Upper lobe of left lung (tissue), 6 donors: Measurements from ENCODE around the gene SQOR. TPM values are rescaled to one million over a fixed set of nuclear protein-coding genes. Genes with fewer than 3 reads are reported as not detected.

ENCODE experiments used
- ATAC-seq, 2 donors: fragments of 200-7000 bp; cut with Tn5 transposase; one replicate each; pipeline ENCODE4 v1.9.1; 2022; ENCODE audit warnings: mild to moderate bottlenecking in 2 of 2, moderate library complexity in 2 of 2; ENCODE audit not compliant: low FRiP score in 2 of 2
- DNase-seq, 2 donors: peaks; one replicate each; pipeline ENCODE4 v3.0.0-alpha.2; 2019 to 2020
- H3K27ac ChIP-seq, 4 donors: fragments of 200-600 bp; sonication (generic); one replicate each; pipeline ENCODE4 v1.5.1; 2016 to 2019
- H3K27me3 ChIP-seq, 4 donors: fragments of 200-600 bp; sonication (generic); one replicate each; pipeline ENCODE4 v1.5.1; 2017 to 2019
- H3K36me3 ChIP-seq, 4 donors: fragments of 200-600 bp; sonication (generic); one replicate each; pipeline ENCODE4 v1.5.1; 2016 to 2019
- H3K4me1 ChIP-seq, 4 donors: fragments of 200-600 bp; sonication (generic); one replicate each; pipeline ENCODE4 v1.5.1; 2018 to 2019
- H3K4me3 ChIP-seq, 4 donors: fragments of 200-600 bp; sonication (generic); one replicate each; pipeline ENCODE4 v1.5.1; 2017 to 2019; ENCODE audit warnings: mild to moderate bottlenecking in 2 of 4, moderate library complexity in 1 of 4
- H3K9me3 ChIP-seq, 4 donors: fragments of 200-600 bp; sonication (generic); one replicate each; pipeline ENCODE4 v1.5.1; 2018 to 2019
- EP300 ChIP-seq, 4 donors: sonication (generic); formaldehyde crosslinking; IDR thresholded peaks; one replicate each; pipeline ENCODE4 v1.5.1; 2017; ENCODE audit warnings: antibody characterized with exemption in 4 of 4, control low read depth in 2 of 4
- POLR2A ChIP-seq, 4 donors: fragments of 450-650 bp; IDR thresholded peaks; one replicate each; pipeline ENCODE4 v1.5.1; 2016 to 2017; ENCODE audit warnings: antibody characterized with exemption in 4 of 4, mild to moderate bottlenecking in 2 of 4
- POLR2AphosphoS5 ChIP-seq, 2 donors: sonication (generic); formaldehyde crosslinking; IDR thresholded peaks; one replicate each; pipeline ENCODE4 v1.5.1; 2017; ENCODE audit warnings: antibody characterized with exemption in 2 of 2
- WGBS, 2 donors: methylation state at CpG; one replicate each; pipeline ENCODE4 v1.1.5; 2017 to 2018; 5-methylcytosine and 5-hydroxymethylcytosine counted together
- total RNA-seq, 6 donors: library from RNA; depleted of rRNA in 4 of 6; stranded (reverse); fragments of >200 nt in 4 of 6; gene quantifications; one replicate each; pipeline versions ENCODE4 v1.1.0 to v1.2.1, GENCODE V29; 2016 to 2021
- TF ChIP-seq, protein P1 (sequence below), 6 experiments: fragments of 450-650 bp in 4 of 6; fragments of 200-600 bp in 2 of 6; sonication (generic) in 2 of 6; IDR thresholded peaks; one replicate each; pipeline ENCODE4 v1.5.1; 2016 to 2019; ENCODE audit warnings: antibody characterized with exemption in 6 of 6
- donor health status: DM: no; HTN: no; CAD: no; lungs with moderate emphysema.
- donor health status: DM: no; HTN: yes; CAD: no; lungs with severe emphysema.

The SQOR gene
- total RNA-seq, 6 donors from 2014 or later = 74.7 to 181 (median 110) TPM

DNA sequence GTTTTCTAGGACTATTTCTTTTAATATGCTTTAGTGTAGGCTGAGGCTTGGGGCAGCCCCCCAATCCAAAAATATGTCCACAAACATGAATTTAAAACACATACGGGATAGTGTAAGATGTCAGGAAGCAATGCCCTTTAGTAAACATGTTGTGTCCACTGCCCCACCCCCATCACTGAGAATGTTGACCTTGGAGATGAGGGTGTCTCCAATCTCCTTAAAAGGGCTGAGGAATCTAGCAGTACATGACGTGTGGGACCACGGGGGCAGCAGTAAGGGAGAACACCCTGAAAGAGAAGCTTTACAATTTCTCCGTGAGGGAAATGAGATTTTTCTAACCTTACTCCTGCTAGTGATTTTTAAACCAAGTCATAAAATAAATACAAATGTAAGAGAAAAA lies 84.7 kb downstream of the SQOR start:
- WGBS, 2 donors = 31 to 43% methylated on average over 4 of the region's 4 CpGs
- ATAC-seq (no peak), DNase-seq (no peak)
- Histone ChIP-seq H3K9me3 (no peaks in the 10 kb centered on the region), H3K36me3 (no peaks in the 10 kb centered on the region), H3K4me1 (no peaks in the 10 kb centered on the region), H3K4me3 (no peak overlapping the region), H3K27ac (no peak overlapping the region), H3K27me3 (no peaks in the 10 kb centered on the region)
- TF ChIP-seq, protein P1, sequence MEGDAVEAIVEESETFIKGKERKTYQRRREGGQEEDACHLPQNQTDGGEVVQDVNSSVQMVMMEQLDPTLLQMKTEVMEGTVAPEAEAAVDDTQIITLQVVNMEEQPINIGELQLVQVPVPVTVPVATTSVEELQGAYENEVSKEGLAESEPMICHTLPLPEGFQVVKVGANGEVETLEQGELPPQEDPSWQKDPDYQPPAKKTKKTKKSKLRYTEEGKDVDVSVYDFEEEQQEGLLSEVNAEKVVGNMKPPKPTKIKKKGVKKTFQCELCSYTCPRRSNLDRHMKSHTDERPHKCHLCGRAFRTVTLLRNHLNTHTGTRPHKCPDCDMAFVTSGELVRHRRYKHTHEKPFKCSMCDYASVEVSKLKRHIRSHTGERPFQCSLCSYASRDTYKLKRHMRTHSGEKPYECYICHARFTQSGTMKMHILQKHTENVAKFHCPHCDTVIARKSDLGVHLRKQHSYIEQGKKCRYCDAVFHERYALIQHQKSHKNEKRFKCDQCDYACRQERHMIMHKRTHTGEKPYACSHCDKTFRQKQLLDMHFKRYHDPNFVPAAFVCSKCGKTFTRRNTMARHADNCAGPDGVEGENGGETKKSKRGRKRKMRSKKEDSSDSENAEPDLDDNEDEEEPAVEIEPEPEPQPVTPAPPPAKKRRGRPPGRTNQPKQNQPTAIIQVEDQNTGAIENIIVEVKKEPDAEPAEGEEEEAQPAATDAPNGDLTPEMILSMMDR (IDR thresholded peaks at IDR 0.05) = no peak
- TF ChIP-seq POLR2AphosphoS5 (IDR thresholded peaks at IDR 0.05) = no peak
- no peak for TF ChIP-seq POLR2A (IDR thresholded peaks at IDR 0.05)
- no peak for TF ChIP-seq EP300 (IDR thresholded peaks at IDR 0.05)

- no peak overlapping the region for H3K4me3 ChIP-seq
- TF ChIP-seq, protein P1 (IDR thresholded peaks at IDR 0.05) = no peak
- TF ChIP-seq POLR2AphosphoS5 (IDR thresholded peaks at IDR 0.05) (no peak), POLR2A (IDR thresholded peaks at IDR 0.05) (no peak), EP300 (IDR thresholded peaks at IDR 0.05) (no peak)
- H3K27ac ChIP-seq = no peak overlapping the region
- DNase-seq = no peak
- no peaks in the 10 kb centered on the region for H3K27me3 ChIP-seq
- no peaks in the 10 kb centered on the region for H3K4me1 ChIP-seq
- no peaks in the 10 kb centered on the region for H3K36me3 ChIP-seq
- no peaks in the 10 kb centered on the region for H3K9me3 ChIP-seq
- no peak for ATAC-seq
These were observed 85.4 kb downstream of the SQOR start for GRCh38 chr15:45720183-45720582.

- Histone ChIP-seq H3K4me3 (no peak overlapping the region), H3K4me1 (no peaks in the 10 kb centered on the region), H3K9me3 (no peaks in the 10 kb centered on the region), H3K27ac (no peak overlapping the region), H3K27me3 (no peaks in the 10 kb centered on the region), H3K36me3 (no peaks in the 10 kb centered on the region)
- TF ChIP-seq POLR2AphosphoS5 (IDR thresholded peaks at IDR 0.05) (no peak), EP300 (IDR thresholded peaks at IDR 0.05) (no peak), POLR2A (IDR thresholded peaks at IDR 0.05) (no peak)
- TF ChIP-seq, protein P1 (IDR thresholded peaks at IDR 0.05) = no peak
- ATAC-seq = no peak
- 87 to 96% methylated on average over 3 of the region's 3 CpGs for WGBS, 2 donors
- no peak for DNase-seq
These were observed 93.8 kb downstream of the SQOR start for GRCh38 chr15:45728641-45729040.

DNA sequence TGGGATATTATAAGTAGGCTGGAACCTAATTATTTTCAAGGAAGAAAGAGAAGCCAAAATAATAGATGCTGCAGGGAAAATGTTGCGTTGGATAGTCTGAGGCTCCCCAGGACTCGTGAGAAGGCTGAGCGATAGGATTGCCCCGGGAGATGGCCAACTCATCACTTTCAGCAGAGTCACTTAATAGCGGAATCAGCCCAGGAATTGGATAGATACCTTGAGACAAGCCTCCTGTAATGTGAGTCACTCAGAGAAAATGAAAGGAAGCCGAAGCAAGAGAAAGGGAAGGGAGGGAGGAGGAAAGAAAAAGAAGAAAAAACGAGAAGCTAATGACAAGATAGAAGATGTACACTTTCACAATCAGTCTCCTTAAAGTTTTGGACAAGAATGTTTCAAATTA lies 94.3 kb downstream of the SQOR start:
- H3K27me3 ChIP-seq = no peaks in the 10 kb centered on the region
- H3K4me1 ChIP-seq = no peaks in the 10 kb centered on the region
- H3K27ac ChIP-seq = no peak overlapping the region
- no peak for DNase-seq
- H3K4me3 ChIP-seq = no peak overlapping the region
- no peak for ATAC-seq
- WGBS, 2 donors = 79 to 81% methylated on average over 7 of the region's 7 CpGs
- no peaks in the 10 kb centered on the region for H3K9me3 ChIP-seq
- no peaks in the 10 kb centered on the region for H3K36me3 ChIP-seq
- TF ChIP-seq, protein P1 (IDR thresholded peaks at IDR 0.05) = no peak
- TF ChIP-seq POLR2A (IDR thresholded peaks at IDR 0.05) (no peak), EP300 (IDR thresholded peaks at IDR 0.05) (no peak), POLR2AphosphoS5 (IDR thresholded peaks at IDR 0.05) (no peak)

GRCh38 chr15:45731343-45731742 lies 96.5 kb downstream of the SQOR start:
- 76 to 79% methylated on average over 1 of the region's 1 CpG for WGBS, 2 donors
- no peak for DNase-seq
- no peak for ATAC-seq
- Histone ChIP-seq H3K9me3 (no peaks in the 10 kb centered on the region), H3K4me3 (no peak overlapping the region), H3K4me1 (no peaks in the 10 kb centered on the region), H3K27ac (no peak overlapping the region), H3K27me3 (no peaks in the 10 kb centered on the region), H3K36me3 (no peaks in the 10 kb centered on the region)
- TF ChIP-seq, protein P1 (IDR thresholded peaks at IDR 0.05) = no peak
- TF ChIP-seq EP300 (IDR thresholded peaks at IDR 0.05) = no peak
- TF ChIP-seq POLR2A (IDR thresholded peaks at IDR 0.05) = no peak
- TF ChIP-seq POLR2AphosphoS5 (IDR thresholded peaks at IDR 0.05) = no peak
